Measurements from ENCODE around the gene TSGA10IP. TPM values are rescaled to one million over a fixed set of nuclear protein-coding genes. Genes with fewer than 3 reads are reported as not detected.
A peak's percentile ranks its signal among the peaks of the same experiment; 100 is the strongest.

The TSGA10IP gene
- total and polyA plus RNA-seq, 4 donors: 0.39 to 0.68 (median 0.60) TPM; not detected in 1

- no peaks in the 10 kb centered on the region for H3K9me3 ChIP-seq (ENCODE audit: control insufficient read depth, insufficient read depth, low read length)
- H3K27me3 ChIP-seq (ENCODE audit: control insufficient read depth, insufficient read depth, low read length): no peaks in the 10 kb centered on the region
- H3K4me3 ChIP-seq (ENCODE audit: low read depth, low read length): no peak overlapping the region
- 86% methylated on average over 12 of the region's 12 CpGs for WGBS (ENCODE audit: insufficient coverage)
- H3K27ac ChIP-seq (ENCODE audit: low read depth, low read length): no peak overlapping the region
- no peaks in the 10 kb centered on the region for H3K4me1 ChIP-seq (ENCODE audit: control insufficient read depth, insufficient read depth, low read length)
- peaks cover 59% of the 10 kb centered on the region for H3K36me3 ChIP-seq (ENCODE audit: control insufficient read depth, insufficient read depth, low read length)
- no peak for DNase-seq (ENCODE audit: low read depth in 4 of 6, low spot score in 6 of 6)
These were observed 35.9 kb downstream of the TSGA10IP start for GRCh38 chr11:65981101-65981740.

DNA sequence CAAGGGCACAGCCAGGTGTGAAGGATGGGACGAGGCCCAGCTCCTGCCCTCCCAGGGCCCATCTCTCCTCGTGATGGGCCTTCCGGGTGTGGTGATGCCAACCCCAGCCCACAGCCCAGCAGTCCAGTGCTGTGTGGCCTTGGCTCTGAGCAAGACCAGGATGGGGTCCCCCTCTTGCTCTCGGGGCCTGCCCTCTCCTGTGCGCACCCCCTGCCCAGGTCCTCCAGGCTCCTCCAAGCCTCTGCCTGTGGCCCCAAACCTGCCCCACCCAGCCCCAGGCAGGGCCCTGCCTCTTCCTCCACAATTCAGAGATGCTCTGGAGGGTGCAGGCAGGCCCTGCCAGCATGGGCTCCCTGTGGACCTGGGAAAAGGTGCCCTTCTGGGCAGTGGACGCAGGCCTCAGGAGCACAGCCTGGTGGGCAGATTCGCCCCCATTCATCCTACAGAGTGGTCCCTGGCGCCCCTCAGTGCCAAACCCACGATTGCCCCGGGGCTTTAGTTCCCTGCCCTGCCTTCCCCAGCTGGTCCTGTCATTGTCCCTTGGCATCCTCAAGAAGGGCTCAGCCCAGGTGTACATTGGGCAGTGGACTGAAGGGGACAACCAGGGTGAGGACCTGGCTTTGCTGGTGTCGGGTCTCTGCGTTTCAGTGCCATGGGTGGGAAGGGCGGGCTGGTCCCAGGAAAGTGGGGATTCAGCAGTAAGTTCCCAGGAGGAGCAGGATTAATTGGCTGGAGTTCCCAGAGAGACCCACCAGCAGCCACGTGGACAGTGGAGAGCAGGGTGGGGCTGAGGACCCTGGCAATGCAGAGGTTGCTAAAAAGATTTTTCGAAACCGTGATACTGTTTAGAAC is 36.9 kb downstream of the TSGA10IP start:
- no peak overlapping the region for H3K4me3 ChIP-seq (ENCODE audit: low read depth, low read length)
- no peak overlapping the region for H3K27ac ChIP-seq (ENCODE audit: low read depth, low read length)
- H3K4me1 ChIP-seq (ENCODE audit: control insufficient read depth, insufficient read depth, low read length): no peaks in the 10 kb centered on the region
- H3K9me3 ChIP-seq (ENCODE audit: control insufficient read depth, insufficient read depth, low read length): no peaks in the 10 kb centered on the region
- 86% methylated on average over 12 of the region's 16 CpGs for WGBS (ENCODE audit: insufficient coverage)
- H3K36me3 ChIP-seq (ENCODE audit: control insufficient read depth, insufficient read depth, low read length): peaks cover 49% of the 10 kb centered on the region
- DNase-seq (ENCODE audit: low read depth in 4 of 6, low spot score in 6 of 6): no peak
- no peaks in the 10 kb centered on the region for H3K27me3 ChIP-seq (ENCODE audit: control insufficient read depth, insufficient read depth, low read length)

- Histone ChIP-seq H3K27ac (ENCODE audit: low read depth, low read length) (no peak overlapping the region), H3K36me3 (ENCODE audit: control insufficient read depth, insufficient read depth, low read length) (peaks cover 45% of the 10 kb centered on the region)
These were observed 37.7 kb downstream of the TSGA10IP start for GRCh38 chr11:65982824-65983588.

GRCh38 chr11:65983589-65983987 is 38.3 kb downstream of the TSGA10IP start:
- 87% methylated on average over 5 of the region's 5 CpGs for WGBS (ENCODE audit: insufficient coverage)
- H3K27me3 ChIP-seq (ENCODE audit: control insufficient read depth, insufficient read depth, low read length): no peaks in the 10 kb centered on the region
- H3K27ac ChIP-seq (ENCODE audit: low read depth, low read length): no peak overlapping the region

More at GRCh38 chr11:65982824-65983588, 37.7 kb downstream of the TSGA10IP start:
- no peaks in the 10 kb centered on the region for H3K9me3 ChIP-seq (ENCODE audit: control insufficient read depth, insufficient read depth, low read length)
- H3K27me3 ChIP-seq (ENCODE audit: control insufficient read depth, insufficient read depth, low read length): no peaks in the 10 kb centered on the region
- H3K4me1 ChIP-seq (ENCODE audit: control insufficient read depth, insufficient read depth, low read length): no peaks in the 10 kb centered on the region
- DNase-seq (ENCODE audit: low read depth in 4 of 6, low spot score in 6 of 6): no peak
- H3K4me3 ChIP-seq (ENCODE audit: low read depth, low read length): no peak overlapping the region
- 79% methylated on average over 15 of the region's 22 CpGs for WGBS (ENCODE audit: insufficient coverage)

GRCh38 chr11:65987336-65987735 is 42.1 kb downstream of the TSGA10IP start:
- Histone ChIP-seq H3K4me3 (ENCODE audit: low read depth, low read length) (no peak overlapping the region), H3K4me1 (ENCODE audit: control insufficient read depth, insufficient read depth, low read length) (no peaks in the 10 kb centered on the region), H3K27ac (ENCODE audit: low read depth, low read length) (no peak overlapping the region), H3K9me3 (ENCODE audit: control insufficient read depth, insufficient read depth, low read length) (no peaks in the 10 kb centered on the region), H3K36me3 (ENCODE audit: control insufficient read depth, insufficient read depth, low read length) (peaks cover 18% of the 10 kb centered on the region), H3K27me3 (ENCODE audit: control insufficient read depth, insufficient read depth, low read length) (no peaks in the 10 kb centered on the region)
- 79% methylated on average over 7 of the region's 9 CpGs for WGBS (ENCODE audit: insufficient coverage)
- DNase-seq (ENCODE audit: low read depth in 4 of 6, low spot score in 6 of 6): no peak

More at GRCh38 chr11:65983589-65983987, 38.3 kb downstream of the TSGA10IP start:
- H3K4me3 ChIP-seq (ENCODE audit: low read depth, low read length): no peak overlapping the region
- DNase-seq (ENCODE audit: low read depth in 4 of 6, low spot score in 6 of 6): no peak
- H3K36me3 ChIP-seq (ENCODE audit: control insufficient read depth, insufficient read depth, low read length): peaks cover 39% of the 10 kb centered on the region
- no peaks in the 10 kb centered on the region for H3K4me1 ChIP-seq (ENCODE audit: control insufficient read depth, insufficient read depth, low read length)
- no peaks in the 10 kb centered on the region for H3K9me3 ChIP-seq (ENCODE audit: control insufficient read depth, insufficient read depth, low read length)

GRCh38 chr11:65988791-65989592 is 43.7 kb downstream of the TSGA10IP start:
- WGBS (ENCODE audit: insufficient coverage): 3% methylated on average over 5 of the region's 10 CpGs
- H3K9me3 ChIP-seq (ENCODE audit: control insufficient read depth, insufficient read depth, low read length): no peaks in the 10 kb centered on the region
- no peaks in the 10 kb centered on the region for H3K27me3 ChIP-seq (ENCODE audit: control insufficient read depth, insufficient read depth, low read length)
- no peak overlapping the region for H3K4me3 ChIP-seq (ENCODE audit: low read depth, low read length)
- peaks cover 12% of the 10 kb centered on the region for H3K36me3 ChIP-seq (ENCODE audit: control insufficient read depth, insufficient read depth, low read length)
- no peaks in the 10 kb centered on the region for H3K4me1 ChIP-seq (ENCODE audit: control insufficient read depth, insufficient read depth, low read length)
- DNase-seq (ENCODE audit: low read depth in 4 of 6, low spot score in 6 of 6): peak; percentile 91 to 99 (median 94)
- no peak overlapping the region for H3K27ac ChIP-seq (ENCODE audit: low read depth, low read length)

DNA sequence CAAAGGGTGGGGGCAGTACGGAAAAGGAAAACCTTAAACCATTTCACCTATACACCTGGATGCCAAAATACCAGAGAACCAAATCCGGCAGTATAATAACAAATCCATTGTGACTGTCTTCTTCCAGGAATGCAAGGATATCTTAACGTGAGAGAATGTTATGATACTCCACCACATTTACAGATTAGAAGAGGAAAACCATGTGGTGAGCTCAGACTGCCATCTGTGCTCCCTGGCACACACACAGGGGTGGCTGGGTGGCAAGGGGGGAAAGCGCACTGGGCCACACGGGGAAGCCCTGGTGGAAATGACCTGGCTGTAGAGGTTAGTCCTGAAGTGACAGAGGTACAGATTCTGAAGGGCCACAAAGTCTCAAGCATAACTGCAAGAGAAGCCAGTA is 46.8 kb downstream of the TSGA10IP start:
- no peak for DNase-seq (ENCODE audit: low read depth in 4 of 6, low spot score in 6 of 6)
- peaks cover 19% of the 10 kb centered on the region for H3K36me3 ChIP-seq (ENCODE audit: control insufficient read depth, insufficient read depth, low read length)

GRCh38 chr11:65997286-65997685 is 52.0 kb downstream of the TSGA10IP start:
- H3K9me3 ChIP-seq (ENCODE audit: control insufficient read depth, insufficient read depth, low read length): no peaks in the 10 kb centered on the region
- H3K4me1 ChIP-seq (ENCODE audit: control insufficient read depth, insufficient read depth, low read length): peaks cover 11% of the 10 kb centered on the region
- H3K27me3 ChIP-seq (ENCODE audit: control insufficient read depth, insufficient read depth, low read length): no peaks in the 10 kb centered on the region
- peaks cover 38% of the 10 kb centered on the region for H3K36me3 ChIP-seq (ENCODE audit: control insufficient read depth, insufficient read depth, low read length)
- H3K27ac ChIP-seq (ENCODE audit: low read depth, low read length): no peak overlapping the region
- no peak for DNase-seq (ENCODE audit: low read depth in 4 of 6, low spot score in 6 of 6)
- 71% methylated on average over 2 of the region's 2 CpGs for WGBS (ENCODE audit: insufficient coverage)
- H3K4me3 ChIP-seq (ENCODE audit: low read depth, low read length): no peak overlapping the region

More for the DNA sequence above, 46.8 kb downstream of the TSGA10IP start:
- 94% methylated on average over 2 of the region's 5 CpGs for WGBS (ENCODE audit: insufficient coverage)
- Histone ChIP-seq H3K27ac (ENCODE audit: low read depth, low read length) (no peak overlapping the region), H3K9me3 (ENCODE audit: control insufficient read depth, insufficient read depth, low read length) (no peaks in the 10 kb centered on the region), H3K4me3 (ENCODE audit: low read depth, low read length) (no peak overlapping the region), H3K4me1 (ENCODE audit: control insufficient read depth, insufficient read depth, low read length) (no peaks in the 10 kb centered on the region), H3K27me3 (ENCODE audit: control insufficient read depth, insufficient read depth, low read length) (no peaks in the 10 kb centered on the region)
